ENCODE data around the gene PHLDA3.

DNA sequence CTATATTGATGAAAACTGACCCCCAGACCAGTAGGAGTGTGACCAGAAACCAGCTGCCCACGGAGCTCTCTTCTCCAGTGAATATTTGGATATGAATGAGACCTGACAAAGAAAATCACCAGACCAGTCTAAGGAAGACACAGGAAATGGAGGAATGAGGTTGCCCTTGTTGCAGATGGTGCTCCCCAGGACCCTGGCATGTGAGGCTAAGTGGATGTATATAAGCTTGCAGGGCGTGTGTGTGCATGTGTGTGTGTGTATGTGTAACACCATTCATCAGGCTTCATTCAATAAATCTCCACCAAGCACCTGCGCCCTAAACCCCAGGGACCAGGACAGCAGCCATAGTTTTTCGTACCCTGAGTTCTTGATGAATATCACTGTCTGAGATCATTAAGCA lies 14.4 kb downstream of the PHLDA3 start:
- TF ChIP-seq CTCF (IDR thresholded peaks at IDR 0.05; ENCODE audit: insufficient read depth, low read length), result no peak
- TF ChIP-seq POLR2AphosphoS5 (IDR thresholded peaks at IDR 0.05; ENCODE audit: low read depth), result no peak
- no peak for TF ChIP-seq GABPA (IDR thresholded peaks at IDR 0.05; ENCODE audit: low read depth)

Data from HL-60 (cell line).